Jurkat, Clone E6-1 (cell line): ENCODE data around the gene CRIP2.

Experiments used
- DNase-seq: peaks from one replicate; pipeline ENCODE4 v3.0.0-alpha.2; 2011; ENCODE audit warnings: low read depth, low spot score
- H3K4me3 ChIP-seq: 2 replicates; pipeline ENCODE4 v1.5.1; 2011; ENCODE audit warnings: mild to moderate bottlenecking, low read length, control low read depth, moderate library complexity

The CRIP2 gene

DNA sequence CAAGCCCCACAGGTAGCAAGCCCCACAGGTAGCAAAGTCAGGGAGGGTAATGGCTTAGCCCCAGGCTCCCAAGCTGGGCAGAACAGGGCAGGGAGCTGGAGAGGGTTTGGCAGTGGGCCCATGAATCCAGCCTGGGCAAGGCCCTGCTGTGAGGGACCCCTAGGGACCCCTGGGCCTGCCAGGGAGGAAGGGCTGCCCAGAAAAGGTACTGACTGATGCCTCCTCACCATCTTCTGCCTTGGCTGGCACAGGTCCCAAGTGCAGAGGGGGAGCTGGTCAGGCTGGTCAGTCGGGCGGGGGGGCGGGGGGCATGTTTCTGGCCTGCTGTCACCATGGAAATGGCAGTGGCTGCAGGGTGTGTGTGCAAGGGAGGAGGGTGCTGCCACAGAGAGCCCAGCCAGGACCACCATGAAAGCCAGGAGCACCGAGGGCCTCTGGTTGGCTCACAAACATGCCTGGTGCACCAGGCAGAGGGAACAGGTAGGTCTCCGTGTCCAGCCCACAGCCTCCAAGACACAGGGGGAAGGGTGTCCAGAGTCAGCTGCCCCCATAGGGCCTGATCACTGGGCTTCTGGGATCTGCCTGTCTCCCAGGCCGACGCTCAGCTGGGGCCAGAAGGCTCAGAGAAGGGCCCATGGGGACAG, 1.5 kb upstream of the CRIP2 start:
- no peak overlapping the region for H3K4me3 ChIP-seq
- DNase-seq: no peak

DNA sequence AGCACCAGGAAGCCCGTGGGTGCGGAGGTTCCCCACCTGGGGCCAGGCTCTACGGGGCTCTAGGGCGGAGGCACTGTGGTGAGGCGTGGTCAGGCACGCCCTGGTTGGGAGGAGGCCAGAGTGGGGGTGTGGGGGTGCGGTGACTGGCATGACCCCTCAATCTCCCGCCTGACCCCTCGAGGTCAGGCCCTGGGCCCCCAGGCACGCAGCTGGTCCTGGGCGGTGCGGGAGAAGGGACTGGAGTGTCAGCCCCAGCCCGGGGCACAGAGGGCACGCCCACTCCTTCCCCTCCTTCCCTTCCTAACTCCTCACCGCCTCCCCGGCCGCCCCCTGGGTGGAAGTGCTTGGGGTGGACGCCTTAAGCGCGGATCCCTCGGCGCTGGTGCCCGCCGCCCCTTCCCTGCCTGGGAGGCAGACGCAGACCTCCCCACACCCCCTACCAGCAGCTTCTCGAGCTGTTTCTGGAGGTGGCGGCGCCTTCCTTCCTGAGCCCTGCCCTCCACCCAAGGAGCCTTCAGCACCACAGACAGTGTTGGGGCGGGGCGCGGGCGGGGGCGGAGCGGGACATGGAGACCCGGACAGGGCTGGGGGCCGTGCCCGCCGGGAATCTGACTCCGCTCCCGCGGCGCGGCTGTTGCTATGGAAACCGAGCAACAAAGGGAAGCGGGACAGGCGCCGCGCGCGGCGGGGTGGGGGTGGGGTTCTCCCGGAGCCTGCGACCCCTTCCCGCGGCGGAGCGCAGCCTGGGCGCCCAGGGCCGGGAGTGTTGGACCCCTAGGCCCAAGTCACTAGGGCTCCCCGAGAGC, 741 bp upstream of the CRIP2 start:
- no peak for DNase-seq
- peak overlapping the region; percentile 45 for H3K4me3 ChIP-seq

DNA sequence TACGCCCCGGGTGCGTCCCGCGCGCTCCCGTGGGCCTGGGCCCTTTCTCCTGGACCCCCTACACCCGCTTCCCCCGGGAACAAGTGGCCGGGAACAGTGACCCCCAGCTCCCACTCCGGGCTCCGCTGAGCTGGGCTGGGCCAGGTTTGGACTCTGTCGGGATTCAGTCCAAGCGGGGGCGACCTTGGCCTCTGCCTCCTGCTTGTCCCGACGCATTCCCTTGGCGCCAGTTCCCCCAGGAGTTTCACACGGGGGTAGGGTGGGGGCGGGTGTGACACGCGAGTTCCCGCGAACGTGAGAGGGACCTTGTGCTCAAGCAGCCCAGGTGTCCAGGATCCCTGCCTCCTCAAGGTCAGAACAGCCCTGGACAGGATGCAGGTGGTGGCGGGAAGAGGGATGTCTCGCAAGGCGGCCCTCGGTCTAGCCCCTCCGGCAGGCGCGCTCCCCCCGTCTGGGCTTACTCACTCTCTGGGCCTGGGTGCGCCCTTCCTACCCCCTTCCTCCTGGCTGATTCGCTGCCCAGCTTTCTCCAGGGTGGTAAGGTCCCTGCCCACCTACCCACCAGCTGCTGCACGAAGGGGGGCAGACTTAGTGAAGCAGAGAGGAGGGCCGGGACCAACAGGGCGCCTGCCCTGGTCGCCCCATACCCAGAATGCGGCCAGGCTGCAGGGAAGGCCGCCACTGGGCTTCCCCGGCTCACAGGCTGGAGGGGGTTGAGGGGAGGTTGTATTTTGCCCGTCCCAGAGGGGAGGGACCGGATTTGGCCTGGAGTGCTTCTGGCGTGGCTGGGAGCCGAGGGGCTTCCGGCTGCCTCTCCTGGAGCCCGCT, 862 bp downstream of the CRIP2 start:
- no peak overlapping the region for H3K4me3 ChIP-seq
- DNase-seq: no peak

DNA sequence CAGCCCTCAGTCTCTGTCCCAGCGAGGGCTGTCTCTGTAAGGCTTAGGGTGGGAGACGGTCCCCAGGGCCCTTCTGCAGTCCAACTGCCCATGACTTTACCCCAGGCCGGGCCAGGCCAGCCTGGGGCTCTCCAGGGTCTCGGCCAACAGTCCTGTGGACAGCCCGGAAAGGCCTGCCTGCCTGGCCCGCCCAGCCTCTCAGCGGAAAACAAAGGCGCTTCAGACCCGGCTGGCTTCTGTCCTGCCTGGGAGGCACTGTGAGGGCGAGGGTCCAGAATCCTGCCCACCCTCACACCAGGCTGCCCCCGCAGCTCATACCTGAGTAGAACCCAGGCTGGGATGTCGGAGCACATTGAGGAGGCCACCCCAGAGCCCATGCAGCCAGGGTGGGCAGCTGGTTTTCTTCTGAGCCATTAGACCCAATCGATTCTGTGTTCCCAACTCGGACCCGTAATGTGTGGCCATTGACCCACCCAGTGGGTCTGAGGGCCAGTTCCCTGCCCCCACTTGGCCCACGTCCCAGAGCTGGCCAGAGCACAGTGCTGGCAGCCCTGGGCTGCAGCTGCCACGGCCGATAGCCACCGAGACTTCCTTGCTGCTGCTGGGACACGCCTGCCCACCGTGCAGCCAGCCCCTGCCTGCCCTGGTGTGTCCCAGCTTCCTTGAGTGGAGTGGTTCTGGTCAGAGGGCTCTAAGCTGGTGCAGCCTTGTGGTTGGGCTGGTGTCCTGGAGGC, 1.6 kb downstream of the CRIP2 start:
- no peak for DNase-seq
- no peak overlapping the region for H3K4me3 ChIP-seq

DNA sequence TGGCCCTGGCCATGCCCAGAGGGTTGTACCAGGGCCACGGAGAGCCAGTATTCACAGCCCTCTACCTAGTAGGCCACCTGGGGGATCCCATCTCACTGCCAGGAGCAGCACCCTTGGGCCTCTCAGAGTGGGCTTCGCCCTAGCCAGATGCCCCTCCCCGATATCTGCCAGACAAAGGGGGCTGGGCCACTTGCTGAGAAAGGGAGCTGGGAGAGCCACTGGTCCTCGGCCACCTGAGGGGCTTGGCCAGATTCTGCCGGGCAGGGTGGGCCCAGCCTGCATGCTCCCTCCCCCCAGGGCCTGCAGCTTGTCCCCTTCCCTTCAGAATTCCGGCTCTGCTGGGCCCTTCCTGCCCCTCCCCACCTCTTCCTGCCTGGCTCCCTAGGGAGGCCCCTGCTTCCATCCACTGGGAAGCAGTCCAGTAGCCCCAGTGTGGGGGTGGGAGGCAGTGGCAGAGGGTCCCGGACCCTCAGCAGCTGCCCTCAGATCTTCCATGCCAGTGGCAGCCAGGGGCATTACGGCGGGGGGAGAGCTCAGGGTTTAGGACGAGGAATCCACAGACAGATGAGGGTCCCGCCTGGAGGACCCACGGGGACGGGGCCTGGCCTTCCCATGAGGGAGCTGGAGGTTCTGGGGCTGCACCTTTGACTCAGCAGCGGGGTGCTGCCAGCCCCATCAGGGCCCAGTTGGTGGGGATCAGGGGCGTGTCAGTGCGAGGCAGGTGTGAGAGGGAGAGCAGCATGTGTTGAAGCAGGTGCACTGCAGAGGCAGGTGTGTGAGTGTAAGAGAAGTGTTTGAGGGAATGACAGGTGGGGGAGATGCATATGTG, 2.4 kb downstream of the CRIP2 start:
- no peak for DNase-seq
- no peak overlapping the region for H3K4me3 ChIP-seq

DNA sequence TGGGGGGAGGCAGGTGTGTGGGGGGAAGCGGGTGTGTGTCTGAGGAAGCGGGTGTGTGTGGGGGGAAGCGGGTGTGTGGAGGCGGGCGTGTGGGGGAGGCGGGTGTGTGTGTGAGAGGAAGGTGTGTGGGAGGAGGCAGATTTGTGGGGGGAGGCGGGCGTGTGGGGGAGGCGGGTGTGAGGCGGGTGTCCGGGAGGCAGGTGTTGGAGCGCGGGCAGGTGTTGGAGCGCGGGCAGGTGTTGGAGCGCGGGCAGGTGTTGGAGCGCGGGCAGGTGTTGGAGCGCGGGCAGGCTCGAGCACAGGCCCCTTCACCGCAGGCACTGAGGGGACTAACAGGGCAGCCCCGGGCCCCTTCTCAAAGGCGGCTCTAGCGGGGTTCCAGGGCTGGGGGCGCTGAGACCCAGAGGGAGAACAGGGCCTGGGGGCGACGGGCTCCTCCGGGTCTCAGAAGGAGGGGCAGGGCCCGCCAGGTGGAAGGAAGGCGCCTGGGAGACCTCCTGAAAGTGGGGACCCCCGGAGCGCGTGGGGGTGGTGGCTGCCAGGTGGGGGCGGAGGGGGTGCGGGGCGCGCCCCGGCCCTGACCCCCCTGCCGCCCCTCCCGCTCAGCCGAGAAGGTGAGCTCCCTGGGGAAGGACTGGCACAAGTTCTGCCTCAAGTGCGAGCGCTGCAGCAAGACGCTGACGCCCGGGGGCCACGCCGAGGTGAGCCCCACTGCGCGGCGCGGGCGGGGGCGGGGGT, 3.2 kb downstream of the CRIP2 start:
- no peak overlapping the region for H3K4me3 ChIP-seq
- no peak for DNase-seq

DNA sequence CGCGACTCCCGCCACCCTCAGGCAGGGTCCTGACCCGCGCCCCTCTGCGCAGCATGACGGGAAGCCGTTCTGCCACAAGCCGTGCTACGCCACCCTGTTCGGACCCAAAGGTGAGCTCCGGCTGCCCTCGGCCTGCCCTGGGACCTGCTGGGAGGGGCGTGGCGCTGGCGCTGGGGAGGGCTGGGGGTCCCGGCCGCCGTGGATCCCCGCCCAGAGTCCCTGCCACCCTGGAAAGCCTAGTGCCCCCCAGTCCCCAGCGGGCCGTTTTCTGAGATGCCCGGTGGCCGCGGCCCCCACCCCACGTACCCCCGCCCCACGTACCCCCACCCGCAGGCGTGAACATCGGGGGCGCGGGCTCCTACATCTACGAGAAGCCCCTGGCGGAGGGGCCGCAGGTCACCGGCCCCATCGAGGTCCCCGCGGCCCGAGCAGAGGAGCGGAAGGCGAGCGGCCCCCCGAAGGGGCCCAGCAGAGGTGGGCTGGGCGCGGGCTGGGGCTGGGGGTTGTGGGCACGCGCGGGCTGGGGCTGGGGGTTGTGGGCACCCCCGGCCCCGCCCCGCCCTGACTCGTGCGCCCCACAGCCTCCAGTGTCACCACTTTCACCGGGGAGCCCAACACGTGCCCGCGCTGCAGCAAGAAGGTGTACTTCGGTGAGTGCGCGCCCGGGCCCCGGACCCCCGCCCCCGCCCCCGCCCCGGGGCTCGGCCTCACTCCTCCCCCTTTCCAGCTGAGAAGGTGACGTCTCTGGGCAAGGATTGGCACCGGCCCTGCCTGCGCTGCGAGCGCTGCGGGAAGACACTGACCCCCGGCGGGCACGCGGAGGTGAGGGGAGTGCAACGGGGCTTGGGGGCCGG, 4.0 kb downstream of the CRIP2 start:
- no peak overlapping the region for H3K4me3 ChIP-seq
- DNase-seq: no peak

DNA sequence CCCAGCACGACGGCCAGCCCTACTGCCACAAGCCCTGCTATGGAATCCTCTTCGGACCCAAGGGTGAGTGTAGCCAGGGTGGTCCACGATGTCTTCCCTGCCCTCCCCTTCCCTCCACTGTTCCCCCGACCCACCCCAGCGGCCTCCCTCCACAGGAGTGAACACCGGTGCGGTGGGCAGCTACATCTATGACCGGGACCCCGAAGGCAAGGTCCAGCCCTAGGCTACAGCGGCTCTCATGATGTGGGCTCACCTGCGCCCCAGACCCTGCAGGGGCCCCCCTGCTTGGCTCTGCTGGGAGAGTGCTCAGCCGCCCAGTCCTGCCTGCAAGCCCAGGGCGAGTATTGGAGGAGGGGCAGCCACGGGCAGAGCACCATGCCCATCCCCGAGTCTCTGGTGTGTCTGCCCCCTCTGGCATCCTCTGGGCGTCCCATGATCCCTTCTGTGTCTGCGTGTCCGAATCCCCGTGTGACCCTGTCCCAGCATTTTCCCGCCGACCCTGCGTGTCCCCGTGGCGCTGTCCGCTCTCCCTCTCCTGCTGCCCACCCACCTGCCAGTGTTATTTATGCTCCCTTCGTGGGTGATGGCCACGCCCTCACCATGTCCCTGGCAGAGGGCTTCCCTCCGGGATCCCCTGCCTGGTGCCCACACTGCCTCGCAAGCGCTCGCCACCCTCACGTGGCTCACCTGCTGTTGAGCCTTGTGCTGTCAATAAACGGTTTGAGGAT, 5.0 kb downstream of the CRIP2 start:
- no peak overlapping the region for H3K4me3 ChIP-seq
- DNase-seq: no peak

DNA sequence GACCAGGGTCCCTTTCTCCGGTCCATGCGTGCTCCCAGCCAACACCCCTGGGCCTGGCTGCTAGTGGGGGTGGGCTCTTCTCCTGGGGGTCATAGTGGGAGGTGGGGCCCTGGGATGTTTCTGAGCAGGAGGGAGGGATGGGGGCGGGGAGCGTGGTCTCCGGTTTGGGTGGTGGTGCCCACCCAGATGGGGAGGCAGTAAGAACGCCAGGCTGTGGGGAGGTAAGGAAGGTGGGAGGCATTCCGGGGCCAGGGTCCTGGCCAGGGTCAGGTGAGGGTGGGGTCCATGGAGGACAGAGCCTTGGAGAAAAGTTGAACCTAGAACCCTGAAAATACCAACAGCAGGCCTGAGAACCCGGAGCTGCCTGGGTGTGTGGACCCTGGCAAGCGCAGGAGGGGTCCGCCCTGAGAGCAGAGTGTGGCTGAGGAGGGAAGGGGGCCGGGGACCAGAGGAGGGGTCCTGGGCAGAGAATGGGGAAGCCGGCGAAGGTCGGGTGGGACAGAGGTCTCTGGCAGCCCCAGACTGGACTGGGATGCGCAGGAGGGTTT, 5.7 kb downstream of the CRIP2 start:
- no peak overlapping the region for H3K4me3 ChIP-seq
- DNase-seq: no peak

DNA sequence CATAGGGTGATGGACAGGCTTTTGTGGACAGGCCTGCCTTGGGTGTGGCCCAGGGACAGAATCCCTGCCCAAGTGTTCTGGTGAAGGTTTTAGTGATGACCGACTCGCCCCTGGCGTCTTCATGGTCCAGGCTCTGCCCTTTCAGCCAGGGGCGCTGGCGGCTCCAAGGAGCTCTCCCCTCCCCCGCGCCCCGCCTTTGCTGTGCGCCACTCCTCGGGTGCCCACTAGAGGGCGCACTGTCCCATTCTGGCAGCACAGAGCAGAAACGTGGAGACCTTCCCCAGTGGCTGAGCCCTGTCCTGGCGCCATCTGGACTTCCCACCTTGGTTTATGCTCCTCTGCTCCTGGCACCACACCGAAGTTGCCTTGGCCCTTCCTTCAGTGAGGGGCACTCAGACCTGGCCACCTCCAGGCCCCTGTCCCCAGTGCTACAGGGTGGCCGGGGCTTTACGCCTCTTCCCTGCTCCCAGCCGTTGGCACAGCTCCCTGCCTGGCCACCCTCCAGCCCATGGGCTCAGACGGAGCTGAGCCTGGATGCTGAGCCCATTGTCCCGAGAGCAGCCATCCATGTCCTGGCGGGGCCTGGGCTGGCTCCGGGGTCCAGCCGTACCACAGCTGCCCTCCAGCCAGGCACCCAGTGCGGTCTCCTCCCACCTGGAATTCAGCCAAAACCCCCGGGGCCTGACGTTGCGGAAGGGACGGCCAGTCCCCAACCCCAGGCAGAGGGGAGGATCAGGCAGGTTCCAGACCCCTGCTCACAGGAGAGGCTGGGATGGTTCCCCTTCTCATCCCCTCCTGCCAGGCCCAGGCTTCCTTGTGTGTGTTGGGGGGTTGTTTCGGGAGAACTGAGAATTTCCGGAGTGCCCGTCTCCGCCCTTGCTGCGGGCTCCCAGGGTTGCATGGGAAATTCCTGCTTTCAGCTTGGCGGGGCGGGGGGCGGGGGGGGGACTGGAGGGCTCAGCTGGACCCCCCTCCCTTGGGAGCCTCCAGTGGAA, 6.5 kb downstream of the CRIP2 start:
- H3K4me3 ChIP-seq: peak overlapping the region; percentile 53
- DNase-seq: peak; percentile 62

DNA sequence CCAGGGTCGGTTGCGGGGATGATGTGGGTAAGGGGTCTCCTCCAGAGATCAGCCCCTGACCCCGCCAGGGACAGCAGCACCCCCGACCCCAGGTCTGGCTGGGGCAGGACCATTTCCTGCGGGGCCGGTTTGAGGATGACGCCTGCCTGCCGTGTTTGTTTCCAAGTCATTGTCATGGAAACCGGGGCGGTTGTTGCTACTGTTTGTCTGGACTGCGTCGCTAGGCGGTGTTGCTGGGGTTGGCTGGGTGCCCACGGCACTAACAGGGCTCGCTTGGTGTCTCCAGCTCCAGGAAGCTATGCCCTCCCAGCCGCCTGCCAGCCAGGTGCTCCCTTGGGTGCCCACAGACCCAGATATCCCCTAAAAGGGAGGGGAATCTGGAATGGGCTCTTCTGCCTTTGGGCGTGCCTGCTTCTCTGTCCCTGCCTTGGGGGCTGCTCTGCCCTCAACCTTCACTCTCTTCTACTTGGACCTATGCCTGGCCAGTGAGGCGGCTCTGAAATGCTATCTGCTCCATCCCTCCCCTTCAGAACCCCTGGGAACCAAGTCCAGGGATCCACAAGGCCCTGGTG, 7.4 kb downstream of the CRIP2 start:
- peak overlapping the region; percentile 53 for H3K4me3 ChIP-seq
- peak; percentile 95 for DNase-seq

DNA sequence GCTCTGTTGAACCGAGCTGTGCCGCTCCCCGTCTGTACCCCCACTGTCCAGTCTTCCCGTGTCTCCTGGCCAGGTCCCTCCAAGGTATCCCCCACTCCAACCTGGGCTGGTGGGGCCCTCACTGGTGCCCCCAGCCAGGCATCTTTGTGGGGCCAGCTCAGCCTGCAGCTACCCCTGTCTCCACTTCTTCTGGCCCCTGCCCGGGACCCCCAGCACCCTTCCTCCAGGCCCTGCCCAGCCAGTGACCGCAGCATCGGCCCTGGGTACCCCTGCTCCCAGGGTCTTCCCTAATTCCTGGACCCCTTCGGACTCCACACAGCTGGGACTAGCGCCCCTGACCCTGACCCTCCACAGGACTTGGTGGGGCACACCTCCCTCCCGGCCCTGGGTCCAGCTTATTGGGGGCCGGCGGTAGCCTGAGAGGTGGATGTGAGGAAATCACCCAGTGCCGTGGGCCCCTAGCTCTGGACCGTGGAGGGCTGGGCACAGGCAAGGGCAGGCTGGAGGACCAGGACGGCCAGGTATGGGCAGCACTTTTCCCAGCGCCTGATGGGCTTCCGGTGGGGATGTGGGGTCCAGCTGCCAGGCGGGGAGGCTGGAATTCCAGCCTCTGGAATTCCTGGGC, 8.0 kb downstream of the CRIP2 start:
- H3K4me3 ChIP-seq: no peak overlapping the region
- no peak for DNase-seq

DNA sequence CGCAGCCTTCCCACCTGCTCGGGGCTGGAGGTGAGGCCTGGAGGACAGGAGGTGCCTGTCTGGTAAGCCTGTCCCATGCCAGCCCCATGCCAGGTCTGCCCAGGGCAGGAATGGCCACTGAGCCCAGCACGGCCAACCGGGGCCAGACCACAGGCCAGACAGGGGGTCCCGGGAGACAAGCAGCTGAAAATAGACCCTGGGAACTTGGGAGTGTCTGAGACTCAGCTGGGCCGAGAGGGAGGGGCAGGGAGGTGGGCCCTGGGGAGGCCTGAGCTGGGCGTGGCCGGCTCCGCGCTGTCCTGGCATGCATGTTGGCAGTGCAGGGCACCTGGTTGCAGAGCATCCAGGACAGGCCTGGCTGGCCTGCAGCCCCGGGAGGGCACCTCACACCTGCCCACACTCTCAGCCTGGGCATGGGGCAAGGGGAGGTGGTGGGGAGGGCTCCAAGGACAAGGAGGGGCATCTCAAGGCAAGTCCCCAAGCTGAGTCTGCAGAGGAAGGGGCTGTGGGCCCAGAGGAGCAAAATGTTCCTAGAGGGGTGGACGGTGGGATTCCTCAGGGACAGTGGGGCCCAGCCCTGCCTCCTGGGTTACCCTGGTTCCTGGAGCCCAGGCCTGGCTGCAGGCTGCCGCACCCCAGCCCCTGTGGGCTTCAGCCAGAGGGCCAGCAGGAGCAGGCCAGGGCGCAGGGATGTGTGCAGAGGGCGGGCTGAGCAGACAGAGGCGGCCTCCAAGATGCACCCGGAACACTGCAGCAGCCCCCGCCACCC, 8.9 kb downstream of the CRIP2 start:
- H3K4me3 ChIP-seq: no peak overlapping the region

More for the DNA sequence above, 8.9 kb downstream of the CRIP2 start:
- no peak for DNase-seq
